ENCODE results near the gene KCNIP3.
"Not testable (repeated sequence)": the region's sequence is repeated elsewhere in the genome, so short reads cannot be mapped to it uniquely, and the experiment has no call there.

Gene KCNIP3

GRCh38 chr2:95361216-95361980 is 64.3 kb downstream of the KCNIP3 start:
- no peak for DNase-seq (ENCODE audit: low read depth in 2 of 2)

- no peak for DNase-seq (ENCODE audit: low read depth in 2 of 2)
Observed at GRCh38 chr2:95362486-95362885, 65.3 kb downstream of the KCNIP3 start.

- no peak for DNase-seq (ENCODE audit: low read depth in 2 of 2)
Observed at GRCh38 chr2:95366514-95366913, 69.4 kb downstream of the KCNIP3 start.

- no peak for DNase-seq (ENCODE audit: low read depth in 2 of 2)
Observed at GRCh38 chr2:95372216-95372829, 75.2 kb downstream of the KCNIP3 start.

- DNase-seq (ENCODE audit: low read depth in 2 of 2) = no peak
Observed at GRCh38 chr2:95372845-95373244, 75.7 kb downstream of the KCNIP3 start.

- no peak for DNase-seq (ENCODE audit: low read depth in 2 of 2)
Observed at GRCh38 chr2:95374029-95374428, 76.9 kb downstream of the KCNIP3 start.

GRCh38 chr2:95374451-95374920 is 77.3 kb downstream of the KCNIP3 start:
- no peak for DNase-seq (ENCODE audit: low read depth in 2 of 2)

- DNase-seq (ENCODE audit: low read depth in 2 of 2) = no peak
Observed at GRCh38 chr2:95374921-95375471, 77.8 kb downstream of the KCNIP3 start.

- no peak for DNase-seq (ENCODE audit: low read depth in 2 of 2)
Observed at GRCh38 chr2:95375532-95376150, 78.5 kb downstream of the KCNIP3 start.

GRCh38 chr2:95376311-95377215 is 79.4 kb downstream of the KCNIP3 start:
- no peak for DNase-seq (ENCODE audit: low read depth in 2 of 2)

- no peak for DNase-seq (ENCODE audit: low read depth in 2 of 2)
Observed at GRCh38 chr2:95377216-95378123, 80.3 kb downstream of the KCNIP3 start.

GRCh38 chr2:95378281-95378680 is 81.1 kb downstream of the KCNIP3 start:
- not testable (repeated sequence) for DNase-seq (ENCODE audit: low read depth in 2 of 2)

- DNase-seq (ENCODE audit: low read depth in 2 of 2) = no peak
Observed at GRCh38 chr2:95379371-95379831, 82.3 kb downstream of the KCNIP3 start.

GRCh38 chr2:95380280-95380679 is 83.1 kb downstream of the KCNIP3 start:
- no peak for DNase-seq (ENCODE audit: low read depth in 2 of 2)

GRCh38 chr2:95380731-95381130 is 83.6 kb downstream of the KCNIP3 start:
- DNase-seq (ENCODE audit: low read depth in 2 of 2) = no peak

- no peak for DNase-seq (ENCODE audit: low read depth in 2 of 2)
Observed at GRCh38 chr2:95381212-95382191, 84.4 kb downstream of the KCNIP3 start.

- no peak for DNase-seq (ENCODE audit: low read depth in 2 of 2)
Observed at GRCh38 chr2:95382192-95382591, 85.0 kb downstream of the KCNIP3 start.

- DNase-seq (ENCODE audit: low read depth in 2 of 2) = no peak
Observed at GRCh38 chr2:95382686-95383634, 85.8 kb downstream of the KCNIP3 start.

Measured in fibroblast of skin of left quadriceps (primary cell).